Measurements from ENCODE around the gene CREB5. TPM values are rescaled to one million over a fixed set of nuclear protein-coding genes. Genes with fewer than 3 reads are reported as not detected.

CREB5 gene
- total and polyA plus RNA-seq, 2 of the 13 experiments (the other 11 are each of a cell fraction or from before 2014, with no cell fraction given), result 0.38 to 0.71 TPM

GRCh38 chr7:28671526-28671925 is 259.2 kb downstream of the CREB5 start (continued):
- no peak for TF ChIP-seq MAF1 (CRISPR knock-in tag; IDR thresholded peaks at IDR 0.05; ENCODE audit: borderline replicate concordance)

DNA sequence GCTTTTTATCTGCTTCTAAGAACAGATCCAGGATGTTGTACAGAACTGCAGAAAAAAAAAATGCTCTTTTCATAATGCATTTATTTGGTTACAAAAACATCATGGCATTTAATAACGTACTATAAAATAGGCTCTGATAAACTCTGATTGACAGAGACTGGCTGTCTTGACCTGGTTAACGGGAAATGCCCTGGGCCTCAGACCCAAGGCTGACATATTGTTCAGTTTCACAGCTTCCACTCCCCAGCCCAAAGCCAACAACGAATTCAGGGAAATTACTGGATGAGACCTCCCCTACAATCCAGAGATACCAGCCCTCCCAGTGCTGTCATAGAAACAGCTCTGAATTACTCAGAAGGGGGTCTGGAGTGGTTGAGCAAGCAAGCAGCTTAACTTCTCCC is 260.1 kb downstream of the CREB5 start:
- BruUV-seq (replicated peaks), result no TSS peak
- TF ChIP-seq TSC22D2 (CRISPR knock-in tag; IDR thresholded peaks at IDR 0.05; ENCODE audit: borderline replicate concordance) (no peak), ZNF569 (CRISPR knock-in tag; IDR thresholded peaks at IDR 0.05; ENCODE audit: borderline replicate concordance) (no peak), FOXO1 (CRISPR knock-in tag; IDR thresholded peaks at IDR 0.05) (no peak), GLMP (CRISPR knock-in tag; IDR thresholded peaks at IDR 0.05; ENCODE audit: borderline replicate concordance) (no peak), YEATS2 (CRISPR knock-in tag; IDR thresholded peaks at IDR 0.05; ENCODE audit: borderline replicate concordance) (no peak), ZNF263 (CRISPR knock-in tag; IDR thresholded peaks at IDR 0.05) (no peak), ZBTB3 (CRISPR knock-in tag; IDR thresholded peaks at IDR 0.05; ENCODE audit: borderline replicate concordance, low read depth) (no peak), RXRA (CRISPR knock-in tag; IDR thresholded peaks at IDR 0.05) (no peak), GATAD2A (CRISPR knock-in tag; IDR thresholded peaks at IDR 0.05) (no peak), MAF1 (CRISPR knock-in tag; IDR thresholded peaks at IDR 0.05; ENCODE audit: borderline replicate concordance) (no peak), ZFP91 (CRISPR knock-in tag; IDR thresholded peaks at IDR 0.05; ENCODE audit: borderline replicate concordance) (no peak), GZF1 (CRISPR knock-in tag; IDR thresholded peaks at IDR 0.05) (no peak)
- Histone ChIP-seq H3K9ac (ENCODE audit: insufficient read depth, low read depth, low read length) (no peak overlapping the region), H3K4me3 (replicated peaks in 1 of 3; ENCODE audit: insufficient read depth in 1 of 3, low read depth in 2 of 3, low read length in 3 of 3) (no peak overlapping the region), H3K27ac (ENCODE audit: extremely low read length, insufficient read depth, low read length) (no peak overlapping the region), H3K79me2 (ENCODE audit: insufficient read depth, low read length) (no peaks in the 10 kb centered on the region), H3K4me2 (ENCODE audit: low read depth, low read length) (no peak overlapping the region), H3K36me3 (replicated peaks in 1 of 2; ENCODE audit: control insufficient read depth in 1 of 2, insufficient read depth in 2 of 2, low read length in 2 of 2) (no peaks in the 10 kb centered on the region), H2AFZ (ENCODE audit: low read length) (no peak overlapping the region), H3K27me3 (ENCODE audit: control insufficient read depth in 1 of 2, insufficient read depth in 2 of 2, low read length in 2 of 2) (no peaks in the 10 kb centered on the region), H3K4me1 (ENCODE audit: insufficient read depth, low read length) (no peaks in the 10 kb centered on the region; the same call in 1 of the 2 replicates), H4K20me1 (ENCODE audit: insufficient read depth, low read length) (no peaks in the 10 kb centered on the region), H3K9me3 (ENCODE audit: low read length) (no peaks in the 10 kb centered on the region)
- ATAC-seq, result no peak
- intact Hi-C loops (cut with micrococcal nuclease; ENCODE audit: unreplicated experiment), result no loop called here
- in situ Hi-C loops (cut with HindIII; ENCODE audit: extremely low pct_ligation_motif_present, low pct_unique_long_range_greater_than_20kb), result no loop called here
- ChIA-PET CTCF (ENCODE audit: low intra/inter-chr PET ratio, low total read pairs) (no interaction called here), POLR2A (no interaction called here)
- FAIRE-seq, result no peak
- WGBS (ENCODE audit: low lambda C conversion rate), result 15% methylated on average over 3 of the region's 3 CpGs
- DNase-seq (ENCODE audit: low spot score), result no peak
